HG03280 (cell line): ENCODE measurements around the gene KIF2C.

Experiments used
- ATAC-seq: cut with Tn5 transposase; IDR thresholded peaks from one replicate; pipeline ENCODE4 v1.9.1; 2021; ENCODE audit warnings: mild to moderate bottlenecking, moderate library complexity; ENCODE audit not compliant: unreplicated experiment

Gene KIF2C

GRCh38 chr1:44775078-44775929, 35.7 kb downstream of the KIF2C start, which contains the start of gene RPS8:
Gene RPS8 (plus strand): TSS chr1:44775540. CDS start chr1:44775597, 57 bp downstream.
- ATAC-seq: peak; percentile 79

- peak; percentile 8 for ATAC-seq
These were observed 36.5 kb downstream of the KIF2C start for GRCh38 chr1:44775930-44776729.

DNA sequence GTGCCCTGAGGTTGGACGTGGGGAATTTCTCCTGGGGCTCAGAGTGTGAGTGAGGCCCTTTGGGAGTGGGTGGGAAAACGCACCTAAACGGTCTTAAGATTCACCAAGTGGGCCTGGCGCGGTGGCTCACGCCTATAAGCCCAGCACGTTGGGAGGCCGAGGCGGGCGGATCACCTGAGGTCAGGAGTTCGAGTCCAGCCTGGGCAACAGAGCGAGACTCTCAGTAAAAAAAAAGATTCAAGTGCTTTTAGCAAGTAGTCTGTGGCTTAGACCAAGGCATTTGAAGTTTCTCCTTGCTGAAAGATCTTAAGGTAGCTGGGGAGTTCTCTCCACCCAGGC, 37.1 kb downstream of the KIF2C start:
- no peak for ATAC-seq

- no peak for ATAC-seq
These were observed 37.9 kb downstream of the KIF2C start for GRCh38 chr1:44777547-44777946.

GRCh38 chr1:44777969-44778635, 38.5 kb downstream of the KIF2C start:
- no peak for ATAC-seq

GRCh38 chr1:44778705-44779576, 39.3 kb downstream of the KIF2C start:
- no peak for ATAC-seq

GRCh38 chr1:44780583-44781121, 41.0 kb downstream of the KIF2C start:
- no peak for ATAC-seq

DNA sequence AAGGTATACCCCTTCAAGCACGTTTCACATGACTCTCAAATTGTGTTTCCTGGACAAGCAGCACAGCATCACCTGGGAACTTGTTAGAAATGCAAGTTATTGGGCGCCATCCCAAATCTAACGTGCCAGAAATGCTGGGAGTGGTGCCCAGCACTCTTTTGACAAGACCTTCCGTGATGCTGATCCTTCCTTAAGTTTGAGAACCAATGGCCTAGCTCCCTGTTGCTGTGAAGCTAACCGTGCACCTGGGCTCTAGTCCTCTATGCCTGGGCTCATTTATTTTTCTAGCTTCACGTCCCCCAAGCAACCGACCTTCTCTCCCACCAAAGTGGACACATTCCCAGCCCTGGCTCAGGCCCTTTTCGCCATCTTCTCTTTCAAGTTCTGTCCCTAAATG, 44.1 kb downstream of the KIF2C start:
- no peak for ATAC-seq

DNA sequence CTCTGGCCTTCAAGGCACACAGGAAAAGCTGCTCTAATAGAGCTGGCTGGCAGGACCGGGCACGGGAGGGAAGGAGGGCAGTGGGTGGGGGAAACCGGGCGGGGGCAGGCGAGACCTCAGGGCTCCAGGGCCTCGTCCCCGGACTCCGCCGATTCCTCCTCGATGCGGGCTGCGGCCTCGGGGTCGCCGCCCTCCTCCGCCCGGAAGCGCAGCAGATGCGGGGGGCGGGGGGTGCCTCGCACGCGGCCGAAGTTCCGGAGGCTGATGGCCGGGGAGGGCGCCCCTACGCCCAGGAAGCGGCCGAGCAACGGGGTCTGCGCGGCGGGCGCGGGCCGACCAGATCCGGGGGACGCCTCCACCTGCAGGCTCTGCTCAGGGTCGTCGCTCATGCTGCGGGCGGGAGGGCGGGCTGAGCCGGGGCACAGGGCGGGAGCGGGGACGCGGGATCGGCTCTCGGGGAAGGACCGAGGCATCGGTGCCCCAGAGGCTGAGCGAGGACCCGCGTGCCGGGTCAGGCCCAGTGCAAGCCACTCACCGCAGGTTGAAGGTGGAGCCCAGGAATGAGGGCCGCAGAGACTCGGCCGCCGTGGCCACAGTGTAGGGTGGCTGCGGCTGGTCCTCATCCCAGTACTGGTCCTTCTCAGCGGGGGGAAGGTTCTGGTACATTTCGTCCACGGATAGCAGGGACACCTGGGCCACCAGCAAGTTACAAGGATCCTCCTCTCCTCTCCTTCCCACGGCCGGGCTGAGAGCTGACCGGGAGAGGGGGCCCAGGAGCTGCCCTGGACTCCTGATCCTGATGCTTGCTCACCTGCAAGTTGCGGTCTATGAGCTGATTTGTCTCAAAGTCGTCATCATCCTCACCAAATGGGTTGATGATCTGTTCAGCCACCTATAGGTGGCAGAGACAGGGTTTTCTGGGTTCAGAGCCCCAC, 44.7 kb downstream of the KIF2C start:
- no peak for ATAC-seq

DNA sequence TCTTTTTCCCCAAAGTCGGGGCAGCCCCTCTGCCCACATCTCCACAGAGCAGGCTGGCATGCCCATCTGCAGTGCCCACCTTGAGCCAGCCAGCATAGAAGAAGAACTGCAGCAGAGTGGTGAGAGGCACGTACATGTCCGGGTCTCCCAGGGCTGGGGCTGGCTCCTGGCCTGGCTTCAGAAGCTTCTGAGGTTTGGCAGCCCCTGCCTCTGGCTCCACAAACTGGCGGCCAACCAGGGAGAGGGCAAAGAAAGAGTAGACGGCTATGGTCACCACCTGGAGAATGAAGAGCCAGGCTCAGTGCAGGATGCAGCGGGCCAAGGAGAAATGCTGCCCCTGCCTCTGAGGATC, 45.4 kb downstream of the KIF2C start:
- no peak for ATAC-seq

GRCh38 chr1:44785501-44786137, 46.0 kb downstream of the KIF2C start:
- ATAC-seq: no peak

GRCh38 chr1:44786138-44786840, 46.7 kb downstream of the KIF2C start:
- peak; percentile 46 for ATAC-seq

- no peak for ATAC-seq
These were observed 47.3 kb downstream of the KIF2C start for GRCh38 chr1:44786841-44787426.

- ATAC-seq: no peak
These were observed 47.9 kb downstream of the KIF2C start for GRCh38 chr1:44787506-44787905.

DNA sequence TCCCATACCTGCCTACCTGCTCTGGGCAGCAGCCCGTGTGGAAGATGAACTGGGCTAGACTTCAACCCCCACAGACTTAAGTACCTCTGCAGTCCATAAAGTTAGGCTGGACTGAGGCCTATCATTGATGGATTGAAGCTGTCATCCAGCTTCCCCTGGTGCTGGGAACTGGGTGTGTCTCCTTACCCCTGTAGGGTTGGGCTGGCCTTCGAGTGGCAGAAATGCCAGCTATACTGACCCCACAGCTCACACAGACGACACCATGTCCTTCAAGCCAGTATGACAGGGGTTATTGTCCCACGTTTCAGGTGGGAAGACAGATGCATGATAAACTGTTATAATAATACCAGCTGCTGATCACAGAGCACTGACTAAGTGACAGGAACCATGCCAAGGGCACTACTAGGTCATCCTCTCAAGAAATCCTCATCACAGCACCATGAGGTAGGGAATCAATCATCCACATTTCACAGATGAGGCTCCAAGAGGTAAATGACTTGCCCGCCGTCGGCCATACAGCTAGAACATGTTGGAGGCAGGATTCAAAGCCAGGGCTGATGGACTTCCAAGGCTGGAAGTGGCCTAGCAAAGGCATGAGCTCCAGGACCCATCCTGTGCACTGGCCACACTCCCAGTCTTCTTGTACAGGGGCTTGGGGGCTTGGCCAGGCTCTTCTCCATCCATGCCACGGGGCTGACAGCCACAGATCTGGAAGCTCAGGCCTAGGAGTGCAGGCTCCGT, 48.7 kb downstream of the KIF2C start, which contains the start of gene BEST4:
Gene BEST4, minus strand, starts transcription at position 51 of the 741 bp plus-strand sequence. CDS start 465 bp downstream, outside the sequence.
- no peak for ATAC-seq

- ATAC-seq: no peak
These were observed 51.5 kb downstream of the KIF2C start for GRCh38 chr1:44790968-44791801.
